ENCODE data around the gene FGF1. TPM values are rescaled to one million over a fixed set of nuclear protein-coding genes. Genes with fewer than 3 reads are reported as not detected.

Gene FGF1
- total and polyA plus RNA-seq, 9 donors: 0.10 to 3.6 (median 0.55) TPM

DNA sequence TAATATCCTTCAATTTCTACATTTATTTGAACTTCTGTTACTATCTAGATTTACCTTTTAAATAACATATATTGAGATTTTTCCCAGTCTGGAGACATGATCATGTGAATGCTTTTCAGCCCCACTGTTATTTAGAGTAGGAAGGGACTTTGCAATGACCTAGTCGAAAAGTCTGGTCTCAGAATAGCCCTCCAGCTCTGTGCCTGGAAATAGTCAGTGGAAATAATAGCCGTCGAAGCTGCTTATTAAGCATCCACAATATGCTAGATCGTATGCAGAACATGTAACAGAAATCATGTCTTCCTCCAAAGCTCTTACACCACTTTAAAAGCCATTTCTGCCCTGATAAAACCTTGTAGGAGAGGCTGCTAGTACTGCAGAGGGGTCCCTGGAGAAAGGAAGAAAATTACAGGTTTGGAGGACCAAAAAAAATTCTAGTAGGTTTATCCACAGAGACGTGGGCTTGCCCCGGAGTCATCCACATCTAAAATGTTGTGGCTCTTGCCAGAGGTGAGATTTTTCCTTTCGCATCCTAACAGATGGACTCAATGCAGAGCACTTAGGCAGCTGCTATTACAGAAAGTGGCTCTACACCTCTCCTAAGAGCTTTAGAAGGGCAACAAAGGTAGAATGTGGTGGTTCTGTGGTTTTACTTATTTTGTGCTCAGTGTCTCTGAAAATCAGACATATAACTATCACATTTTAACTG, 2.5 kb upstream of the FGF1 start:
- Histone ChIP-seq H3K36me3 (no peaks in the 10 kb centered on the region), H3K27ac (no peak overlapping the region), H3K9me3 (no peaks in the 10 kb centered on the region), H3K4me3 (no peak overlapping the region), H3K4me1 (ENCODE audit: insufficient read depth) (peaks cover 1% of the 10 kb centered on the region), H3K27me3 (no peaks in the 10 kb centered on the region)
- TF ChIP-seq EP300 (IDR thresholded peaks at IDR 0.05) (no peak), POLR2A (IDR thresholded peaks at IDR 0.05) (no peak)
- TF ChIP-seq, protein P1, sequence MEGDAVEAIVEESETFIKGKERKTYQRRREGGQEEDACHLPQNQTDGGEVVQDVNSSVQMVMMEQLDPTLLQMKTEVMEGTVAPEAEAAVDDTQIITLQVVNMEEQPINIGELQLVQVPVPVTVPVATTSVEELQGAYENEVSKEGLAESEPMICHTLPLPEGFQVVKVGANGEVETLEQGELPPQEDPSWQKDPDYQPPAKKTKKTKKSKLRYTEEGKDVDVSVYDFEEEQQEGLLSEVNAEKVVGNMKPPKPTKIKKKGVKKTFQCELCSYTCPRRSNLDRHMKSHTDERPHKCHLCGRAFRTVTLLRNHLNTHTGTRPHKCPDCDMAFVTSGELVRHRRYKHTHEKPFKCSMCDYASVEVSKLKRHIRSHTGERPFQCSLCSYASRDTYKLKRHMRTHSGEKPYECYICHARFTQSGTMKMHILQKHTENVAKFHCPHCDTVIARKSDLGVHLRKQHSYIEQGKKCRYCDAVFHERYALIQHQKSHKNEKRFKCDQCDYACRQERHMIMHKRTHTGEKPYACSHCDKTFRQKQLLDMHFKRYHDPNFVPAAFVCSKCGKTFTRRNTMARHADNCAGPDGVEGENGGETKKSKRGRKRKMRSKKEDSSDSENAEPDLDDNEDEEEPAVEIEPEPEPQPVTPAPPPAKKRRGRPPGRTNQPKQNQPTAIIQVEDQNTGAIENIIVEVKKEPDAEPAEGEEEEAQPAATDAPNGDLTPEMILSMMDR (IDR thresholded peaks at IDR 0.05): no peak
- intact Hi-C loops (cut with DNase I): no loop called here
- no peak for DNase-seq
- WGBS, 3 donors: 67 to 84% (median 71%) methylated on average over 7 of the region's 7 CpGs

DNA sequence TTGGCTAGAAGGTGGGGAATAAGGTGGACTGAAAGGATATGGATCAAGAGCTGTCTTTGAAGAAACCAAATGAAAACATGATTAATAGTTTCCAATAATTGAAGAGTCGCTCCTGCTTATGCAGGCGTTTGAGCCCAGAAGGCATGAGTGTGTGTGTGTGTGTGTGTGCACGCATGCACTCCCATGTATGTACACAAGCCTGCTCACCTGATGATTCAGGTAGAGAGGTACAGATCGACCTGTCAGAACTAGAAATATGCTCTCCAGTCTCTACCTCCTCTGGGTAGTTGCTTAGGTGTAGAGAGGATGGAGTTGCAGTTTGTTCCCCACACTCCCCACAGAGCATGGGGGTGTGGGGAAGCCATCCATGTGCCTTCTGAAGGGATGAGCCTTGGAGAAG, 1.1 kb upstream of the FGF1 start:
- Histone ChIP-seq H3K27ac (no peak overlapping the region), H3K27me3 (no peaks in the 10 kb centered on the region), H3K4me3 (no peak overlapping the region), H3K4me1 (ENCODE audit: insufficient read depth) (peaks cover 1% of the 10 kb centered on the region), H3K9me3 (no peaks in the 10 kb centered on the region), H3K36me3 (no peaks in the 10 kb centered on the region)
- WGBS, 3 donors: 87 to 94% (median 87%) methylated on average over 4 of the region's 4 CpGs
- TF ChIP-seq, protein P1 (IDR thresholded peaks at IDR 0.05): no peak
- no peak for TF ChIP-seq POLR2A (IDR thresholded peaks at IDR 0.05)
- no peak for TF ChIP-seq EP300 (IDR thresholded peaks at IDR 0.05)
- intact Hi-C loops (cut with DNase I): no loop called here
- DNase-seq: no peak

DNA sequence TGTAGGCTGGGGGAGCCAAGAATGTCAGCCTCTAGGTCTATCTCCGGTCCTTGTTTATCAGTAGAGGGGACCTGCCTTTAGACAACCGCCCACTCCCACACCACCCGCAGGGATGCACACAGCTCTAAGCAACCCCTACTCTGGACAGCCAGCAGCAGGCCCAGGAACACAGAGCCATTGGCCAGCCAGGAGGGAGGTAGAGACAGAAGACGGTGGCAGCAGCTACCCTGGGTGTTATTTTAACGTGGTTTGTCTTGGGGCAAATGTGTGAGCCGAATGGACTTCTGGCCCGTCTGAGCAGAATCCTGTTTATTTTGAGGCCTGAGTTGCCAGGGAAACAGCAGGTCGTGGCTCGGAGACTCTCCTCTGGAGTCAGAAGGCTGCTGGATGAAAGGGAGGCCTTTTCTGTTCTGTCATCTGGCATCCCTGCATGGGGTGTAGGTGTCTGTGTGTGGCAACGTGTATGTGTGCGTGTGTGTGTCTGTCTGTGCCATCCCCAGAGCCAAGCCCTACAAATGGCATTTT, 382 bp upstream of the FGF1 start:
- intact Hi-C loops (cut with DNase I): no loop called here
- H3K9me3 ChIP-seq: no peaks in the 10 kb centered on the region
- DNase-seq: no peak
- no peak overlapping the region for H3K27ac ChIP-seq
- H3K4me3 ChIP-seq: no peak overlapping the region
- no peaks in the 10 kb centered on the region for H3K36me3 ChIP-seq
- 54 to 58% (median 58%) methylated on average over 11 of the region's 11 CpGs for WGBS, 3 donors
- H3K4me1 ChIP-seq (ENCODE audit: insufficient read depth): peaks cover 1% of the 10 kb centered on the region
- no peak for TF ChIP-seq EP300 (IDR thresholded peaks at IDR 0.05)
- TF ChIP-seq POLR2A (IDR thresholded peaks at IDR 0.05): no peak
- TF ChIP-seq, protein P1 (IDR thresholded peaks at IDR 0.05): no peak
- no peaks in the 10 kb centered on the region for H3K27me3 ChIP-seq

DNA sequence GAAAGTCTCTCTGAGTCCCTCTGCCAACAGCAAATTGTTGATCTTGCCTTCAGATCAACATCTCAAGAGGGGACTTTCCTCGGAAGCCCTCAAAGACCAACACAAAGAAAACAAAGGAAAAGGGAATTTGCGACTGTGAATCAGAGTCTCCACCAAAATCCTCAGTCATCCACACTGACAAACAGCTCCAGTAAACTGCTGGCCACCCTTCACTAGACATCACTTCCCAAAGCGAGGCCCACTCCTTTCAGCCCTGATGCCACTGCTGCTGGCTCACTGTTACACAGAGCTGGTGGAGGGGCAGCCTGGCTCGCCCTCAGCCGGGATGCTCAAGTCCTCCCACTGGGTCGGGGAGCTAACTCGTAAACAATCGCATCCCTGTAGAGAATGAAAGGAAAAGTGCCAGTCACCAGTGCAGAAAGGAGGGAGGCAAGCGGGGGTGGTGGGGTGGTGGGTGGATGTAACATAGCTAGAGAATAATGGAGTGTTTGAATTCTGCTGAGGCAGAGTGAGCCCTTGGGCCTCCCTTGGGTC, 1.3 kb downstream of the FGF1 start:
- intact Hi-C loops (cut with DNase I): no loop called here
- WGBS, 3 donors: 46 to 49% (median 47%) methylated on average over 9 of the region's 9 CpGs
- Histone ChIP-seq H3K36me3 (no peaks in the 10 kb centered on the region), H3K9me3 (no peaks in the 10 kb centered on the region), H3K27me3 (no peaks in the 10 kb centered on the region), H3K4me1 (ENCODE audit: insufficient read depth) (peaks cover 1% of the 10 kb centered on the region), H3K27ac (no peak overlapping the region), H3K4me3 (no peak overlapping the region)
- no peak for TF ChIP-seq EP300 (IDR thresholded peaks at IDR 0.05)
- TF ChIP-seq POLR2A (IDR thresholded peaks at IDR 0.05): no peak
- TF ChIP-seq, protein P1 (IDR thresholded peaks at IDR 0.05): no peak
- DNase-seq: no peak

All from ovary (tissue), 9 donors.